Stimulated activated CD8-positive, alpha-beta memory T cell treated with anti-CD3 and anti-CD28 coated beads, Interleukin-4, amount 100 ng/mL, for 24 hours (primary cell): ENCODE measurements around the gene RAB7B.
A peak's percentile ranks its signal among the peaks of the same experiment; 100 is the strongest.
"Not testable (repeated sequence)": the region's sequence is repeated elsewhere in the genome, so short reads cannot be mapped to it uniquely, and the experiment has no call there.

Experiments used
- DNase-seq: peaks from one replicate; pipeline ENCODE4 v3.0.0-alpha.2; 2020; ENCODE audit warnings: low read depth

Gene RAB7B, protein sequence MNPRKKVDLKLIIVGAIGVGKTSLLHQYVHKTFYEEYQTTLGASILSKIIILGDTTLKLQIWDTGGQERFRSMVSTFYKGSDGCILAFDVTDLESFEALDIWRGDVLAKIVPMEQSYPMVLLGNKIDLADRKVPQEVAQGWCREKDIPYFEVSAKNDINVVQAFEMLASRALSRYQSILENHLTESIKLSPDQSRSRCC

GRCh38 chr1:206002871-206003801 is at the start of gene RAB7B:
TSS of gene RAB7B (minus strand) at chr1:206003395. CDS start at chr1:205994135, 9,260 bp downstream.
- no peak for DNase-seq

GRCh38 chr1:206052231-206052865 is 49.2 kb upstream of the RAB7B start:
- DNase-seq: not testable (repeated sequence)

DNA sequence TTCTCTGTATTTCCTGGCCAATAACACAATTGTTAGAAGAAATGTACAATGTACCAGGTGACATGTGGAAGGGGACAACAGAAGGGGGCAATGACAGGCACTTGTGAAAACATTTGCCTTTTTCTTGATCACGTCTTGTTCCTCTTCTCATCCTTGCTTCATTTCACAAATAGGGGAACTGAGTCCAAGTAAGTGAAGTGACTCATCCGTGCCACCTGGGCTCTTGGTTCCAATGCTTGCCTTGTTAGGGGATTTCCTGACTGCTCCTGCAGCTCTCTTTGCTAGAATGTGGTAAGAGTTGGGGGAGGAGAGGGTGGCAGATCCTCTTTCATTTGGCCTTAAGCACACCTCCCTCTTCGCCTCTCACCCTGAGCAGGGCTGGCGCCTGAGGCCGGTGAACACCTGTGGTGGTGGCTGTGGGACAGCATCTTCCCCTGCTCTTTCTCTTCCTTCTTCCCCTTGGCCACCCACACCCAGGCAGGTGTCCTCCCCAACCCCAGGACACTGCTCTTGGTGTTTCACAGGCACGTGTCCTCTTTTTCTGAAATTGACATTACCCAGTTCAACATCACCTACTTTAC is 47.5 kb upstream of the RAB7B start:
- DNase-seq: peak; percentile 24

DNA sequence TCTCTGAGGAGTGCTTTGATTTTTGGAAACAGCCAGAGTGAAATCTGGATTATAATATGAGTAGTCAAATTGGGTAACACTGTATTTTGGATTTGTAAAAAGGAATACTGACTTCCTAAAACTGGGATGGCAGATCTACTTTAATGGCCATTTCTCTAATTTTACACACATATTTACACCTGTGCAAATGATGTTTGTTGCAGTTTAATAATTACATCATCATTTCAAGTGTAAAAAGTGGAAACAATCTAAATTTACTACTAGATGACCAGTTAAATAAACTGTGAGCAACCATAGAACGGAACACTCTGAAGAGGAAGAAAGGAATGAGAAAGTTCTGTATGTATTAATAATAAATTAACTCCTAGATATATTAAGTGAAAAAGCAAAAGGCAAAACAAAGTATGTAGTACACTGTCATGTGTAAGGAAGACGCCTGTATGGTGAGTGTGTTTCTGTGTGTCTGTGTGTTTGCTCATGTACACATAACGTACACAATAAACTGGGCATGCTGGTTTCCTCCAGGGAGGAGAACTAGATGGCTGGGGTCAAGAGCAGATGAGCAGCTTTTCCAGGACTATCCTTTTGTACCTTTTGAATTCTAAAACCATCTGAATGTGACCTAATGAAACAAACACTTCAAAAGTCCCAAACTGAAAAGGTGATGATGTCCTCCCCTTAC is 46.9 kb upstream of the RAB7B start:
- DNase-seq: no peak

GRCh38 chr1:206049293-206049692 is 46.1 kb upstream of the RAB7B start:
- DNase-seq: no peak

GRCh38 chr1:206048582-206048981 is 45.4 kb upstream of the RAB7B start:
- DNase-seq: no peak

DNA sequence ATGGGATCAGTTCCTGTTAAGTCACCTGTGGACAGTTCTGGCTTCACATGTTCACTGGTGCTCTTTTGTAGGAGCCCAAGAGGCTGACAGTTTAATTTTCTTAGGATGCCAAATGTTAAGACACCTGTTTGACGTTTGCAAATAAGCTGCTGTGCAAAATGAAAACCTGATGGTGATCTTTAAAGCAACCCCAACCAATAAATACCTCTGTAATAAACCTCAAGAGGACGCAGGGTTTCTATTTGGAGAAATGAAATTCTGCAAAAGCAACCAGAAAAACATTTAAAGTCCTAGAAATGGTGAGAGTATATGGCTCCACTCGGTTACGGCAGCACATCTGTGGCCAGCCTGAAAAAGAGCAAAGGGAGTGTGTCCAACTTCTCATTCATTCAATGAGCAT is 44.1 kb upstream of the RAB7B start:
- DNase-seq: no peak

- DNase-seq: no peak
Observed at GRCh38 chr1:206041640-206042039, 38.4 kb upstream of the RAB7B start.

DNA sequence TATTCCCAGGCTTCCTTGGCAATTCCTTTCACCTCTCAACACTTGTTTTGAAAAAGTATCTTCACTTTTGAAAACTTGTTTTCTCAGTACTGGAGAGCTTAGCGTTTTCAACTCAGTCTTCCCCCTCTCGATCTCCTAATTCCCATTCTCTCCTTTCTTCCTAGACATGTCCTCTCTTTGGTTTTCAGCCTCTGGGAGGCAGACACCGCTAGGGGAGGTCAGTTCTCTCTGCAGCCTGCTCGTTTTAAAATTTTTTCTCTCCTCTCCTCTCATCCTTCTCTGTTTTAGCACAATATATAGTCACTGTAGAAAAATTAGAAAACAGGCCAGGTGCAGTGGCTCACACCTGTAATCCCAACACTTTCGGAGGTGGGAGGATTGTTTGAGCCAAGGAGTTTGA is 37.1 kb upstream of the RAB7B start:
- DNase-seq: no peak

DNA sequence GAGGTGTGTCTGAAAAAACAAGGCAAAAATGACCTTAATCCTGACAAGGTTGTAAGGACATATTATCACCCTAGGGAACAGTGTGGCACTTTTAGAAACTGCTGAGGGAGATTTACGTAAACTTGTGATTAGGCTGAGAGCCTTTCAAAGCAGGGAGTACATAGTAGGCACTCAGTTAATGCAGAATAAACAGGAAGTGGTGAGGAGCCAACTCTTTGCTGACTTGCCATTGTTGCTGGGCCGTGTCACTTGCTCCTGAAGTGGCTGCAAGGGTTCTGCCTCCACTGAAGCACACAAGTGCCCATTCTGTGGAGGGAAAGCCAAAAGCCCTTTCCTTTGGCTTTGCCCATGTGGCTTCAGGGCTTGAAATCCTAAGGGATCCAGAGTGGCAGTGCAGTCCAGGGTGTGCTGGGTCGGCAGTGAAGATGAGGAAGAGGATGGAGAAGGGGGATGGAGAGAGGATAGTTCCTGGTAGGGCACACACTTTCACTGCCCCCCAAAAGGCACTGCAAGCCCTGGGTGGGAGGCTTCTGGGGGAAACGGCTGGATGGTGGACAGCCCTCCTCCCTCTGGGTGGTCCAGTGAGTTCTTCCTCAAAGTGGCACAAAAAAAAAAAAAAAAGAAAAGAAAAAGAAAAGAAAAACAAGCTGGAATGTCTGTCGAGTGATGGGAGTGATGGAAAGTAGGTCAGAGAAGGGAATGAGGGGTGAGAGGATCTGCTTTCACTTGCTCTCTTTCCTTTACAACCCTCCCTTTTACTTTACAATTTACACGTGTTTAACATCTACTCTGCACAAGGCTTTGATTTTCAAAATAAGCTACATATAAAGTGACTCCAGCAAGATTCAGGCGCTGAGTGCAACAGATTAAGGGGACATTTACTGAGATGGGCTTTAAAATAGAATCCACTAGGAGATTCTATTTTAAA is 36.1 kb upstream of the RAB7B start:
- DNase-seq: no peak

DNA sequence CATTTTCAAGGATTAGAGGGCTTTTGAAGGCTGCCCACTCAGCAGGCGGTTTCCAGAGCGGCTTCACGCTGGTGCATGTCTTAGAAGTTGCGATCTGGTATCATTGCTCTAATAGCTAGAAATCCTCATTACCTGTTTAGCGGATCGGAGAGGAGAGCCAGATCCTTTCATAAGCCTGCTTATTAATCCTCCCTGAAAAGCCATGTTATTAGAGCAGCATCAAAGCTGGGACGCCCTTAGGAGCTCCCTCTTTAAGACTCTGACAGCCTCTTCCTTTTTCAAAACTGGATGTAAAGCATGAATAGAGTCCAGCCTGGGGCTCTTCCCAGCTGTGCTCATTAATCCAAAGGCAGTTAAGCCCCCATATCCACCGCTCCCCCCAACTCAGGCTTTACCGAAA is 34.4 kb upstream of the RAB7B start:
- no peak for DNase-seq

DNA sequence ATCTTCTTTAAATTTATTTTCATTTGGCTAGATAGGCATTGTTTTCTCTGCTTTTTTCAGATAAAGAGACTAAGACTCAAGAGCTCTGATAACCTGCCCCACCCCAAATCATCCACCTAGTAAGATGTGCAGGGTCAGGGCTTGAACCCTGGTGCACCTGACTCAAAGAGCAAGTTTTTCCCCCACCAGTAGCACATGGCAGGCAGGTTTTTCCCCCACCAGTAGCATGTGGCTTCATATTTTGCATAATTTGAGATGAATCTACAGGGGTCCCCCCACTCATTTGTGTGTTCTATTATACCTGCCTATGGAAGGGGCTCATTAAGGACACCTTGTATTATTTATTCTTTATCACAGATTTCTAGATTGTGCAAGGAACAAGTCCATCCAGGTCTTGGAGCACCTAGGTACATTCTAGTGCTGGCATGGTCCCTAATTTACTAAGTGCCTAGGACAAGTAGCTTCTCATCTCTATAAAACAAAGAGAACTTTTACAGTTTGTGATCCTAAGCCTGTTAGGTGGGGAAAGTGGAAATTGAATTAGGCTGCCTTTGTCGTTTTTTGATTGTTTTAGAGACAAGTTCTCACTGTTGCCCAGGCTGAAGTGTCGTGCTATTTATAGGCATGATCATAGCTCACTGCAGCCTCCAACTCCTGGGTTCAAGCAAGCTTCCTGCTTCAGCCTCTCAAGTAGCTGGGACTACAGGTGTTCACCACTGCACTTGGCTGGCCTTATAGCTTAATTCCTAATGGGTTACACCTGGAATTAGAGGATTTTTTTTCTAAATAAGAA is 33.7 kb upstream of the RAB7B start:
- no peak for DNase-seq

DNA sequence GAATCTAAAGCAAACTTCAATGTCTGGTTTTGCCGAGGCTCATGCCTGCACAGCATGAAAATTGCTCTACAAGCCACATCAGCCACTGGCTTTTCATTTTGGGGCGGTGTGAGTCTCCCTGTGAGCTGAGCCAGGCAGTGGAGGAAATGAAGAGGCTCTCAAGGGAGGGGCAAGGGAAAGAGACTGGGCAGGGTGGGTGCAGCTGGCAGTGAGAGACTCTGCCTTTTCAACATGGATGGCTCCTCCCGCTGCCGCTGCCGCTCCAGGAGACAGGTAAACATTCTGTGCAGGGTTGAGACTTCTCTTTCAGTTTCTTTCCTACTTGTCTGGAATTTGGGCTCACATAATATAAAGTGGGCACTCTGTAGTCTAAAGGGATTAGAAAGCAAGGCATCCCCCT is 31.8 kb upstream of the RAB7B start:
- no peak for DNase-seq

- no peak for DNase-seq
Observed at GRCh38 chr1:206032380-206033140, 29.4 kb upstream of the RAB7B start.

DNA sequence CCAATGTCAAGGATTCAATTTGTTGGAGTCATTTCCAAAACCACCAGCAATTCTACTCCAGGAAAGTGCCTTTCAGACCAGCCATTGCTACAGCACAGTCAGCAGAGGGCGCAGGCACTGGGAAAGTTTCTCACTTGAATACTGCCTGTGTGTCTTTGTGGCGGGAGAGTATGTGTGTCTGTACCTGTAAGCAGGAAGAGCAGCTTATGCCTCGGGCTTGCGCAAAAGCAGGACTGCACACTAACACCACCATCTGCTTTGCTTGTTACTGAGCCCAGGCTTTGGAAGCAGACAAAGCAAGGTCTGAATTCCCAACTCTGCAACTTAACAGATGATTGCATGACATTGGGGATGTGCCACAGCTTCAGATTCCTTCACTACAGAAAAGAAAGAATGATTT is 27.5 kb upstream of the RAB7B start:
- DNase-seq: peak; percentile 34

DNA sequence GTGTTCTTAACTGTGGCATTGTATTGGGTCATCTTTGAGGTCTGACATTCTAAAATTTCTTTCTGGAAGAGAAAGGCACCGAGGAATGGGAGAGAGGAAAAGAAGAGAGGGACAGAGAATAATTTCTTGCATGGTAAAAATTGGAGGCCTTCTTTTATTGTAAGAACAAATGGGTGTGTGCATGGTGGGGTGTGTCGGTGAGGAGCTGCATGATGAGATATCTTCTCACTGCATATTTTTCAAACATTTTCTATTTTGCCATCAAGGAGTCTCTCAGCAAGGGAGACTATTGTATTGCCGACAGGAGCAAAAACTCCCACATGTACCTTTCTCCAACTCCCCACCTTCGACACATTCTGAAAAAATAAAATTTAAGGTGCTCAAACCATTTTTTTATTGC is 27.0 kb upstream of the RAB7B start:
- DNase-seq: no peak

GRCh38 chr1:206029484-206029883 is 26.3 kb upstream of the RAB7B start:
- no peak for DNase-seq

GRCh38 chr1:206025283-206025820 is 22.2 kb upstream of the RAB7B start:
- DNase-seq: no peak

DNA sequence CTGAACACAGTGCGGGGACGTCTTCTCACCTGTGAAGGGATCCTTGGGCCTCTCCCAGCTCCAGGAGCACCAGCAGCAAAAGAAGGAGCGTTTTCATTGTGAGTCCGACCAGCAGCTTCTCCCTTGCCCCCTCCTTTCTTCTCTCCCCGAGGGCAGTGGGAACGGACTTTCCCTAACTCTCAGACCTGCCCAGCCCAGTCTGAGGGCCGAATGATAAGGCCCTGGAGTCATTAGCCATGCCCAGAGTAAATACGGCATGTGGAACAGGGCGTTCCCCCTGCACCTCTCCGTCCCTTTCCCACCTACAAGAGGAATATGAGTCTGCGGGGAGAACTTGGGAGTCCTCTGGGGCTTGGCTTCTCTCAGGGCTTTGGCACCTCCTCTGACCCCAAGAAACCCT is 20.5 kb upstream of the RAB7B start, which contains the start of gene CTSE:
Gene CTSE (minus strand): TSS at position 201 of the 400 bp plus-strand sequence. CDS start 104 bp downstream, at position 97.
- no peak for DNase-seq
